Measurements from ENCODE around the gene RSF1. TPM values are rescaled to one million over a fixed set of nuclear protein-coding genes. Genes with fewer than 3 reads are reported as not detected.

Gene RSF1
- total and polyA plus RNA-seq, 2 experiments from 2014 or later, result 68.9 to 81.7 TPM

DNA sequence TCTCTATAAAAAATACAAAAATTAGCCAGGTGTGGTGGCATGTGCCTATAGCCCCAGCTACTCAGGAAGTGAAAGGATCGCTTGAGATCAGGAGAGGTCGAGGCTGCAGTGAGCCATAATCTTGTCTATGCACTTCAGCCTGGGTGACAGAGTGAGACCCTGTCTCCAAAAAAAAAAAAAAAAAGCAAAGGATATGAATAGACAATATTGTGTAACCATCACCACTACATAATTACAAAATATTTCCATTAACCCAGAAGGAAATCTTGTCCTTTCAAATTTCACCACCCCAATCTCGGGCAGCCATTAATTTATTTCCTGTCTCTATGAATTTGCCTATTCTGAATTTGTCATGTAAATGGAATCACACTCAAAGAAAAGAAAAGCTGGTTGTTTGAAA lies 21.2 kb downstream of the RSF1 start:
- no peaks in the 10 kb centered on the region for H3K36me3 ChIP-seq
- H3K27me3 ChIP-seq, result no peaks in the 10 kb centered on the region
- DNase-seq (ENCODE audit: low read depth in 1 of 2, low spot score in 1 of 2), result peak in 1 of 2 donors; percentile 34
- H3K4me3 ChIP-seq, result no peak overlapping the region
- no peaks in the 10 kb centered on the region for H3K4me1 ChIP-seq (ENCODE audit: low read depth)
- no peaks in the 10 kb centered on the region for H3K9me3 ChIP-seq (ENCODE audit: low read depth)
- TF ChIP-seq, protein P1, sequence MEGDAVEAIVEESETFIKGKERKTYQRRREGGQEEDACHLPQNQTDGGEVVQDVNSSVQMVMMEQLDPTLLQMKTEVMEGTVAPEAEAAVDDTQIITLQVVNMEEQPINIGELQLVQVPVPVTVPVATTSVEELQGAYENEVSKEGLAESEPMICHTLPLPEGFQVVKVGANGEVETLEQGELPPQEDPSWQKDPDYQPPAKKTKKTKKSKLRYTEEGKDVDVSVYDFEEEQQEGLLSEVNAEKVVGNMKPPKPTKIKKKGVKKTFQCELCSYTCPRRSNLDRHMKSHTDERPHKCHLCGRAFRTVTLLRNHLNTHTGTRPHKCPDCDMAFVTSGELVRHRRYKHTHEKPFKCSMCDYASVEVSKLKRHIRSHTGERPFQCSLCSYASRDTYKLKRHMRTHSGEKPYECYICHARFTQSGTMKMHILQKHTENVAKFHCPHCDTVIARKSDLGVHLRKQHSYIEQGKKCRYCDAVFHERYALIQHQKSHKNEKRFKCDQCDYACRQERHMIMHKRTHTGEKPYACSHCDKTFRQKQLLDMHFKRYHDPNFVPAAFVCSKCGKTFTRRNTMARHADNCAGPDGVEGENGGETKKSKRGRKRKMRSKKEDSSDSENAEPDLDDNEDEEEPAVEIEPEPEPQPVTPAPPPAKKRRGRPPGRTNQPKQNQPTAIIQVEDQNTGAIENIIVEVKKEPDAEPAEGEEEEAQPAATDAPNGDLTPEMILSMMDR (IDR thresholded peaks at IDR 0.05; ENCODE audit: low read depth, low read length), result no peak
- no peak overlapping the region for H3K27ac ChIP-seq

DNA sequence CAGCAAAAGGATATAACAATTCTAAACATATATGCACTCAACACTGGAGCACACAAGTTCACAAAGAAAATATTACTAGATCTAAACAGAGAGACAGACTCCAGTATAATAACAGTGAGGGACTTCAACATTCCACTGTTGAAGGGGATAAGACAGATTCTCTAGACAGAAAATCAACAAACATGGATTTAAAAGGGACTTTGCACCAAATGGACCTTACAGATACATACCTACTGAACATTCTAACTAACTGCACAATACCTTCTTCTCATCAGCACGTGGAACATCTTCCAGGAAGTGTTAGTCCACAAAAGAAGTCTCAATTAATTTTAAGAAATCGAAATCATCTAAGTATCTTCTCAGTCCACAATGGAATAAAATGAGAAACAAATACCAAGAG lies 26.6 kb downstream of the RSF1 start:
- Histone ChIP-seq H3K4me1 (ENCODE audit: low read depth) (peaks cover under 1% of the 10 kb centered on the region), H3K27me3 (no peaks in the 10 kb centered on the region), H3K4me3 (no peak overlapping the region), H3K9me3 (ENCODE audit: low read depth) (no peaks in the 10 kb centered on the region), H3K27ac (no peak overlapping the region), H3K36me3 (no peaks in the 10 kb centered on the region)
- TF ChIP-seq, protein P1 (IDR thresholded peaks at IDR 0.05; ENCODE audit: low read depth, low read length), result no peak
- no peak for DNase-seq (ENCODE audit: low read depth in 1 of 2, low spot score in 1 of 2)

DNA sequence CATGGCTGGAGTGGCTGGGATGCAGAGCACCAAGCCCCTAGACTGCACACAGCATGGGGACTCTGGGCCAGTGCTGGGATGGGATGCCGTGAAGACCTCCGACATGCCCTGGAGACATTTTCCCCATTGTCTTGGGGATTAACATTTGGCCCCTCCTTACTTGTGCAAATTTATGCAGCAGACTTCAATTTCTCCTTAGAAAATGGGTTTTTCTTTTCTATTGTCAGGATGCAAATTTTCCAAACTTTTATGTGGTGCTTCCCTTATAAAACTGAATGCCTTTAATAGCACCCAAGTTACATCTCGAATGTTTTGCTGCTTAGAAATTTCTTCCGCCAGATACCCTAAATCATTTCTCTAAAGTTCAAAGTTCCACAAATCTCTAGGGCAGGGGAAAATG lies 29.2 kb downstream of the RSF1 start:
- peaks cover 7% of the 10 kb centered on the region for H3K4me1 ChIP-seq (ENCODE audit: low read depth)
- H3K27ac ChIP-seq, result no peak overlapping the region
- no peaks in the 10 kb centered on the region for H3K27me3 ChIP-seq
- no peak for DNase-seq (ENCODE audit: low read depth in 1 of 2, low spot score in 1 of 2)
- TF ChIP-seq, protein P1 (IDR thresholded peaks at IDR 0.05; ENCODE audit: low read depth, low read length), result no peak
- H3K9me3 ChIP-seq (ENCODE audit: low read depth), result no peaks in the 10 kb centered on the region
- H3K36me3 ChIP-seq, result no peaks in the 10 kb centered on the region
- no peak overlapping the region for H3K4me3 ChIP-seq

DNA sequence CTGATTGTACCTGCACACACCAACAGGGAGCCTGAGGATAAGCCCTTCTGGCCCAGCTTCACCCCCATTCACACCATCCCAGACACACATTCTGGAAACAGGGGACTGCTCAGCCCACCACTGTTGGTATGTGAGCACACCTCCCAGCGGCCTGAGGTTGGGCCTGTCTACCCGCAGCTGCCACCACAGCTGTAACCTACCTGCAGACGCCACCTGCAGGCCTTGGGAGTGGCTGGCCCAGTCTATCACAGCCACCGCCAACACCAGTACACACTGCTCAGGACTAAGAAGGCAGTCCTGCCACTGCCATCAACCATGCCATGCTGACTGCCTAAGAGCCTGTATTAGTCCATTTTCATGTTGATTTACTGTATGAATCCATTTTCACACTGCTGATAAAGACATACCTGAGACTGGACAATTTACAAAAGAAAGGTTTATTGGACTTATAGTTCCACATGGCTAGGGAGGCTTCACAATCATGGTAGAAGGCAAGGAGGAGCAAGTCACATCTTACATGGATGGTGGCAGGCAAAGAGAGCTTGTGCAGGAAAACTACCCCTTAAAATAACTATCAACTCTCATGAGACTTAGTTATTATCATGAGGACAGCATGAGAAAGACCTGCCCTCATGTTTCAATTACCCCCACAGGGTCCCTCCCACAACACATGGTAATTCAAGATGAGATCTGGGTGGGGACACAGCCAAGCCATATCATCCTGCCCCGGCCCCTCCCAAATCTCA lies 30.6 kb downstream of the RSF1 start:
- no peak for DNase-seq (ENCODE audit: low read depth in 1 of 2, low spot score in 1 of 2)
- TF ChIP-seq, protein P1 (IDR thresholded peaks at IDR 0.05; ENCODE audit: low read depth, low read length), result no peak
- Histone ChIP-seq H3K36me3 (no peaks in the 10 kb centered on the region), H3K27ac (no peak overlapping the region), H3K27me3 (no peaks in the 10 kb centered on the region), H3K9me3 (ENCODE audit: low read depth) (no peaks in the 10 kb centered on the region), H3K4me3 (no peak overlapping the region), H3K4me1 (ENCODE audit: low read depth) (peaks cover 7% of the 10 kb centered on the region)

DNA sequence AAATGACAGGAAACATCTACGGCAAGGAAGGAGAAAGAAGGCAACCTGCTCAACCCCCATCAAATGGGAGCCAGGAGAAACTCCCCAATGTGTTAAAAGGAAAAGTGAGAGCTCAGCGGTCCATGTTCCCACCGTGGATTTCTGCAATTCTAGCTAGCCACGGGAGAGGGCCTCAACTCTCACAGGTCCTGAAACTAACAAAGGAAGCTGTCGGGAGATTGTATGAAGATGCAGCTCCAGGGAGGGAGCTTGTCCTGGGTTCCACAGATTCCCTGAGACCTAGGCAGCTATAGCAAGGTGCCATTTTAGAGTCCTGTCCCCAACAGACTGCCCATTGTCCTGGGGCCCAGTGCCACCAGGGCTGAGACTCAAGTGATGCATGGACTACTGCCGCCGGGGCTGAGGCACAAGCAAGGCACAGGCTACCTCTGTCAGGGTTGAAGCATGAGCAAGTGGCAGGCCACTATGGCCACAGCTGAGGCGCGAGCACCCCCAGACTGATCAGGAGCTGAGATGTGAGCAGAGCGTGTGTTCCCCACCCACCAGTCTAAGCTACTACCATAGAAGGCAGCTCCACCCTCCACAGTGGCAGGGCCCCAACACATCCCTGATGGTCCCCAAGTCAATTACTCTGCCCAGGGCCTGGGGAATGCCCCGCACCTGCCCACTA lies 31.3 kb downstream of the RSF1 start:
- peaks cover 7% of the 10 kb centered on the region for H3K4me1 ChIP-seq (ENCODE audit: low read depth)
- H3K27ac ChIP-seq, result no peak overlapping the region
- H3K27me3 ChIP-seq, result no peaks in the 10 kb centered on the region
- H3K36me3 ChIP-seq, result no peaks in the 10 kb centered on the region
- no peak overlapping the region for H3K4me3 ChIP-seq
- no peaks in the 10 kb centered on the region for H3K9me3 ChIP-seq (ENCODE audit: low read depth)
- TF ChIP-seq, protein P1 (IDR thresholded peaks at IDR 0.05; ENCODE audit: low read depth, low read length), result no peak
- DNase-seq (ENCODE audit: low read depth in 1 of 2, low spot score in 1 of 2), result no peak

Data from cardiac muscle cell (in vitro differentiated cells and primary cell).